Measurements from ENCODE around the gene FAM53B. TPM values are rescaled to one million over a fixed set of nuclear protein-coding genes. Genes with fewer than 3 reads are reported as not detected.

Gene FAM53B
- total RNA-seq, 2 donors from 2014 or later: 17.1 to 21.1 TPM

DNA sequence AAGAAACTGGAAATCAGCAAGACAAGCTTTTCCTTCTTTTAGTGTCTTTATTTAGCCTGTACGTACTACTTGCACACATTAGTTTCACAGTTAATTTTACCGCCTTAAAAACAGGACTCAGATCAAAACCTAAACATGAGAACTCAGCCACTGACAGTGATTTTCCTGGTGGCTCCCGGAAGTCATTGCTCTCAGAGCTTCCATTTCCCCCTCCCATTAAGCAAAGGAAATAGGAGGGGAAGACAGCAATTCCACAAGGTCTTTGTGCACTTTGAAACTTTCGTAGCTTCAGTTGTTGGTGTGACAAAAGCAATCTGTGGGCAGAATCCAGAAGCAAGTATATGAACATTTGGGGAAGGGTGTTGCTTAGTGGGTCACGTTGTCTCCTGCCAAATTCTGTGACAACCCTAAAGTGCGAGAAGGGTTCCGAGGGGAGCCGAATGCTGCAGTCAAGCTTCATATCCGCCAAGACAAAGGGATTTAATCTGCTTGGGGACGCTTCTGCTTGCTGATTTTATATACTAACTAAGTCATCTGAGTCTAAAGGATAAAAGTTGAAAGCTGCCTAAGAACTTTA, 30.4 kb downstream of the FAM53B start:
- DNase-seq (no peak), ATAC-seq (no peak)
- peaks cover 13% of the 10 kb centered on the region for H3K4me1 ChIP-seq
- no peak overlapping the region for H3K4me3 ChIP-seq
- TF ChIP-seq, protein P1, sequence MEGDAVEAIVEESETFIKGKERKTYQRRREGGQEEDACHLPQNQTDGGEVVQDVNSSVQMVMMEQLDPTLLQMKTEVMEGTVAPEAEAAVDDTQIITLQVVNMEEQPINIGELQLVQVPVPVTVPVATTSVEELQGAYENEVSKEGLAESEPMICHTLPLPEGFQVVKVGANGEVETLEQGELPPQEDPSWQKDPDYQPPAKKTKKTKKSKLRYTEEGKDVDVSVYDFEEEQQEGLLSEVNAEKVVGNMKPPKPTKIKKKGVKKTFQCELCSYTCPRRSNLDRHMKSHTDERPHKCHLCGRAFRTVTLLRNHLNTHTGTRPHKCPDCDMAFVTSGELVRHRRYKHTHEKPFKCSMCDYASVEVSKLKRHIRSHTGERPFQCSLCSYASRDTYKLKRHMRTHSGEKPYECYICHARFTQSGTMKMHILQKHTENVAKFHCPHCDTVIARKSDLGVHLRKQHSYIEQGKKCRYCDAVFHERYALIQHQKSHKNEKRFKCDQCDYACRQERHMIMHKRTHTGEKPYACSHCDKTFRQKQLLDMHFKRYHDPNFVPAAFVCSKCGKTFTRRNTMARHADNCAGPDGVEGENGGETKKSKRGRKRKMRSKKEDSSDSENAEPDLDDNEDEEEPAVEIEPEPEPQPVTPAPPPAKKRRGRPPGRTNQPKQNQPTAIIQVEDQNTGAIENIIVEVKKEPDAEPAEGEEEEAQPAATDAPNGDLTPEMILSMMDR (IDR thresholded peaks at IDR 0.05): no peak
- TF ChIP-seq POLR2A (IDR thresholded peaks at IDR 0.05): no peak
- WGBS, 2 donors: 72 to 76% methylated on average over 10 of the region's 10 CpGs
- no peaks in the 10 kb centered on the region for H3K9me3 ChIP-seq
- intact Hi-C loops (cut with DNase I): no loop called here
- no peaks in the 10 kb centered on the region for H3K27me3 ChIP-seq
- H3K36me3 ChIP-seq (replicated peaks in 1 of 2; ENCODE audit: insufficient read depth in 1 of 2, low read depth in 2 of 2): no peaks in the 10 kb centered on the region
- no peak overlapping the region for H3K27ac ChIP-seq

GRCh38 chr10:124712704-124713407, 31.3 kb downstream of the FAM53B start:
- no peak overlapping the region for H3K4me3 ChIP-seq
- H3K27ac ChIP-seq: no peak overlapping the region
- no peaks in the 10 kb centered on the region for H3K36me3 ChIP-seq (replicated peaks in 1 of 2; ENCODE audit: insufficient read depth in 1 of 2, low read depth in 2 of 2)
- peaks cover 13% of the 10 kb centered on the region for H3K4me1 ChIP-seq
- WGBS, 2 donors: 89 to 91% methylated on average over 5 of the region's 5 CpGs
- no peaks in the 10 kb centered on the region for H3K27me3 ChIP-seq
- no peaks in the 10 kb centered on the region for H3K9me3 ChIP-seq
- intact Hi-C loops (cut with DNase I): no loop called here
- TF ChIP-seq POLR2A (IDR thresholded peaks at IDR 0.05): no peak
- TF ChIP-seq, protein P1 (IDR thresholded peaks at IDR 0.05): no peak
- DNase-seq: no peak
- no peak for ATAC-seq

DNA sequence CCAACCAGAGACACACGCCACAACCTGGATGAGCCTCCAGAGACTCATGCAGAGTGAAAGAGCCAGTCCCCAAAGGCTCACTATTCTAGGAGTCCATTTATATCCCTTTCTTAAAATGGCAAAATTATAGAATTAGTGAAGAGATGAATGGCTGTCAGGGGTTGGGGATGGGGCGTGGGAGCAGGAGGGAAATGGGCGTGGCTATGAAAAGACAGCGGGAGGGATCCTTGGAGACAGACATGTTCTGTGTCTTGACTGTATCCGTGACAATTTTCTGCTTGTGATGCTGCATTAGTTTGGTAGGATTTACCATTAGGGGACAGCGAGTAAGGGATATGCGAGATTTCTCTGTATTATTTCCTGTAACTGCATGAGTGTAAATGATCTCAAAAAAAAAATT, 33.0 kb downstream of the FAM53B start:
- WGBS, 2 donors: 85 to 86% methylated on average over 7 of the region's 7 CpGs
- intact Hi-C loops (cut with DNase I): no loop called here
- no peak overlapping the region for H3K27ac ChIP-seq

DNA sequence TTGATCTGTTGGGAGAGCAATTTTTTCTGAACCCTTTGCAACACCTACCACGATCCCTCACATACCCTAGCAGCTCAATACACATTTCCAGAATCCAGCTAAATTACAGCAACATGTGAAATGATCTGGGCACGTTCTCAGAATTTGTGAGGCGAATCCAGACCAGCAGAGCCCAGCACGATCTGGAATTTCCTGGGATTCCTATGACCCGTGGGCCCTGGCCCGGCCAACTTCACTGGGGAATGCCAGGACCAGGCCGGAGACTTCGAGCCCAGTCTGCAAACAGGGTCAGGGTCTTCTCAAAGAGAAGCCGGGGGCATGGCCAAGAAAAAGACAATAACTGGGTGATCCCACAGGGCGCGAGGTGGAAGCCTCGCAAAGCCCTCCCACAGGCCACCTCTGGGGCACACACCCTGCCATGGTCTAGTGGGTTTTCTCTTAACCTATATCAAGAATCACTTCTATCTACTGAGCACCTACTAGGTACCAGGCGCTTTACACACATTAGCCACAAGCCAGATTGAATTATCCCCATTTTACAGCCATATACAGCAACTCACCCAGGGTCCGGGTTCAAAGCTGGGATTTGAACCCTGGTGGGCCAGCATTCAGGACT, 33.8 kb downstream of the FAM53B start:
- no peaks in the 10 kb centered on the region for H3K9me3 ChIP-seq
- DNase-seq (no peak), ATAC-seq (no peak)
- 86% methylated on average over 14 of the region's 14 CpGs for whole genome bisulfite sequencing, 2 donors
- H3K27me3 ChIP-seq: no peaks in the 10 kb centered on the region
- peaks cover 26% of the 10 kb centered on the region for H3K4me1 ChIP-seq
- no peak for TF ChIP-seq POLR2A (IDR thresholded peaks at IDR 0.05)
- no peaks in the 10 kb centered on the region for H3K36me3 ChIP-seq (replicated peaks in 1 of 2; ENCODE audit: insufficient read depth in 1 of 2, low read depth in 2 of 2)
- intact Hi-C loops (cut with DNase I): no loop called here
- no peak overlapping the region for H3K27ac ChIP-seq
- no peak overlapping the region for H3K4me3 ChIP-seq

More for the DNA sequence above, 33.0 kb downstream of the FAM53B start:
- DNase-seq (no peak), ATAC-seq (no peak)
- Histone ChIP-seq H3K4me3 (no peak overlapping the region), H3K36me3 (replicated peaks in 1 of 2; ENCODE audit: insufficient read depth in 1 of 2, low read depth in 2 of 2) (no peaks in the 10 kb centered on the region), H3K9me3 (no peaks in the 10 kb centered on the region), H3K4me1 (peaks cover 26% of the 10 kb centered on the region), H3K27me3 (no peaks in the 10 kb centered on the region)
- TF ChIP-seq, protein P1 (IDR thresholded peaks at IDR 0.05): no peak
- TF ChIP-seq POLR2A (IDR thresholded peaks at IDR 0.05): no peak

GRCh38 chr10:124709861-124710260, 34.3 kb downstream of the FAM53B start:
- ATAC-seq (no peak), DNase-seq (no peak)
- Histone ChIP-seq H3K4me3 (no peak overlapping the region), H3K4me1 (peaks cover 26% of the 10 kb centered on the region), H3K27ac (no peak overlapping the region), H3K36me3 (replicated peaks in 1 of 2; ENCODE audit: insufficient read depth in 1 of 2, low read depth in 2 of 2) (no peaks in the 10 kb centered on the region), H3K9me3 (no peaks in the 10 kb centered on the region), H3K27me3 (no peaks in the 10 kb centered on the region)
- no peak for TF ChIP-seq POLR2A (IDR thresholded peaks at IDR 0.05)
- TF ChIP-seq, protein P1 (IDR thresholded peaks at IDR 0.05): no peak
- intact Hi-C loops (cut with DNase I): no loop called here
- WGBS, 2 donors: 81 to 86% methylated on average over 9 to 10 of the region's 10 CpGs

Data from body of pancreas (tissue), 4 donors.